ENCODE measurements around the gene SRGAP1.

Gene SRGAP1

GRCh38 chr12:63955831-63956666, 111.5 kb downstream of the SRGAP1 start:
- Histone ChIP-seq H3K4me1 (ENCODE audit: control insufficient read depth, insufficient read depth, low read length) (no peaks in the 10 kb centered on the region), H3K27ac (ENCODE audit: low read depth, low read length) (no peak overlapping the region), H3K9me3 (ENCODE audit: control insufficient read depth, insufficient read depth, low read length) (no peaks in the 10 kb centered on the region), H3K27me3 (ENCODE audit: control insufficient read depth, insufficient read depth, low read length) (no peaks in the 10 kb centered on the region), H3K36me3 (ENCODE audit: control insufficient read depth, insufficient read depth, low read length) (no peaks in the 10 kb centered on the region), H3K9ac (ENCODE audit: low read depth, low read length) (no peak overlapping the region), H3K4me3 (ENCODE audit: low read depth, low read length) (no peak overlapping the region)

- Histone ChIP-seq H3K27me3 (ENCODE audit: control insufficient read depth, insufficient read depth, low read length) (no peaks in the 10 kb centered on the region), H3K36me3 (ENCODE audit: control insufficient read depth, insufficient read depth, low read length) (no peaks in the 10 kb centered on the region), H3K9me3 (ENCODE audit: control insufficient read depth, insufficient read depth, low read length) (no peaks in the 10 kb centered on the region), H3K9ac (ENCODE audit: low read depth, low read length) (no peak overlapping the region), H3K4me1 (ENCODE audit: control insufficient read depth, insufficient read depth, low read length) (no peaks in the 10 kb centered on the region), H3K4me3 (ENCODE audit: low read depth, low read length) (no peak overlapping the region), H3K27ac (ENCODE audit: low read depth, low read length) (no peak overlapping the region)
These were observed 113.0 kb downstream of the SRGAP1 start for GRCh38 chr12:63957496-63957895.

DNA sequence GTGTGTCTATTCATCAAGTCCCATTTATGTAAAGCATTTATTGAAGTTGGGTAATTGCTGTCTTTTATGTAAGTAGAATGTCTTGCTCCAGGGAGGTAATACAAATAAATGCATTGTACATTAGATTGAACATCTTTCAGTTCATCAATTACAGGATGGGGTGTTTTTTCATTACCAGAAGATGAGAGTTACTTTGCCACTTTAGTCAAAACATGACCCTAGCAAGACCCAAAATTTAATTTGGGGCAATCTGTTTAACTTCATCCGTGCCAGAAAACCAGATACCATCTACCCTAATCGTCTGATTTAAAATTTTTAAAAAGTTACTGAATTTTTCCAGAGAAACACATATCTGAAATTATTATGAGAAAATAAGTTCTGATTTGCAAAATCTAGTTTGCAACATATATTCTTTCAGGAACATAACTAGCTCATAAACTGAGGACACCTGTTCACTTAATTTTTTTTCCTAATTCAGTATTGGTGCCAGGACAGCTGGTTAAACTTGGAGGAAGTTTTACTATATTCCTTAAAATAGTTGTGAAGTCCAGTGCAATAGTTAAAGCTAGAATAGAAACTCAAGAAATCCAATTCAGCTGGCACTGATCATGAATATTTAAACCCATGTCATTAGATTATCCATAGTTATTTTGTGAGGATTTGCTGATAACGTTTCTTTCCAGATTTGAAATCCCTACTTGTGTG, 114.5 kb downstream of the SRGAP1 start:
- no peaks in the 10 kb centered on the region for H3K9me3 ChIP-seq (ENCODE audit: control insufficient read depth, insufficient read depth, low read length)
- H3K9ac ChIP-seq (ENCODE audit: low read depth, low read length): no peak overlapping the region
- H3K4me3 ChIP-seq (ENCODE audit: low read depth, low read length): no peak overlapping the region
- H3K4me1 ChIP-seq (ENCODE audit: control insufficient read depth, insufficient read depth, low read length): no peaks in the 10 kb centered on the region
- H3K27me3 ChIP-seq (ENCODE audit: control insufficient read depth, insufficient read depth, low read length): no peaks in the 10 kb centered on the region
- H3K27ac ChIP-seq (ENCODE audit: low read depth, low read length): no peak overlapping the region
- H3K36me3 ChIP-seq (ENCODE audit: control insufficient read depth, insufficient read depth, low read length): no peaks in the 10 kb centered on the region

GRCh38 chr12:63961048-63961447, 116.5 kb downstream of the SRGAP1 start:
- Histone ChIP-seq H3K27me3 (ENCODE audit: control insufficient read depth, insufficient read depth, low read length) (no peaks in the 10 kb centered on the region), H3K36me3 (ENCODE audit: control insufficient read depth, insufficient read depth, low read length) (no peaks in the 10 kb centered on the region), H3K9ac (ENCODE audit: low read depth, low read length) (no peak overlapping the region), H3K9me3 (ENCODE audit: control insufficient read depth, insufficient read depth, low read length) (no peaks in the 10 kb centered on the region), H3K27ac (ENCODE audit: low read depth, low read length) (no peak overlapping the region), H3K4me1 (ENCODE audit: control insufficient read depth, insufficient read depth, low read length) (peaks cover under 1% of the 10 kb centered on the region; the same call in 1 of the 2 replicates), H3K4me3 (ENCODE audit: low read depth, low read length) (no peak overlapping the region)

- H3K9ac ChIP-seq (ENCODE audit: low read depth, low read length): no peak overlapping the region
- H3K9me3 ChIP-seq (ENCODE audit: control insufficient read depth, insufficient read depth, low read length): no peaks in the 10 kb centered on the region
- H3K27ac ChIP-seq (ENCODE audit: low read depth, low read length): no peak overlapping the region
- H3K4me3 ChIP-seq (ENCODE audit: low read depth, low read length): no peak overlapping the region
- no peaks in the 10 kb centered on the region for H3K36me3 ChIP-seq (ENCODE audit: control insufficient read depth, insufficient read depth, low read length)
- peaks cover 6% of the 10 kb centered on the region; the same call in 1 of the 2 replicates for H3K4me1 ChIP-seq (ENCODE audit: control insufficient read depth, insufficient read depth, low read length)
- no peaks in the 10 kb centered on the region for H3K27me3 ChIP-seq (ENCODE audit: control insufficient read depth, insufficient read depth, low read length)
These were observed 117.0 kb downstream of the SRGAP1 start for GRCh38 chr12:63961543-63961942.

DNA sequence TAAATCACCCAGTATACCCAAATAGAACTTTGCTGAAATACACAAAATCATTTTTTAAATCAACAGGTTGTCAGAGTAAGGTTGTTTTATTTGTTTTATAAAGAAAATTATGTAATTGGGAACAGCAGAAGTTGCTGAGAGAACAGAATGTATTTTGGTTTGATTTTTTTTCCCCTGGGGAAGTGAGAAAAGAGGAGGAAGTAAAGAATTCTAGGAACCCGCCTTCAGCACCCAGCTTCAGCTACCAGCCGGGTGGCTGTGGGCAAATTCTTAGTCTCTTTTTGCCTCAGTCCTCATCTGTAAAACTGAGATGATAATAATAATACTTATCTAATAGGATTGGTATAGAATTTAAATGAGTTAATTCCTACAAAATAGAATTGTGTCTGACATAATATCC, 119.4 kb downstream of the SRGAP1 start:
- Histone ChIP-seq H3K9me3 (ENCODE audit: control insufficient read depth, insufficient read depth, low read length) (no peaks in the 10 kb centered on the region), H3K4me1 (ENCODE audit: control insufficient read depth, insufficient read depth, low read length) (peaks cover 14% of the 10 kb centered on the region), H3K4me3 (ENCODE audit: low read depth, low read length) (no peak overlapping the region), H3K36me3 (ENCODE audit: control insufficient read depth, insufficient read depth, low read length) (no peaks in the 10 kb centered on the region), H3K9ac (ENCODE audit: low read depth, low read length) (no peak overlapping the region), H3K27ac (ENCODE audit: low read depth, low read length) (no peak overlapping the region), H3K27me3 (ENCODE audit: control insufficient read depth, insufficient read depth, low read length) (no peaks in the 10 kb centered on the region)

DNA sequence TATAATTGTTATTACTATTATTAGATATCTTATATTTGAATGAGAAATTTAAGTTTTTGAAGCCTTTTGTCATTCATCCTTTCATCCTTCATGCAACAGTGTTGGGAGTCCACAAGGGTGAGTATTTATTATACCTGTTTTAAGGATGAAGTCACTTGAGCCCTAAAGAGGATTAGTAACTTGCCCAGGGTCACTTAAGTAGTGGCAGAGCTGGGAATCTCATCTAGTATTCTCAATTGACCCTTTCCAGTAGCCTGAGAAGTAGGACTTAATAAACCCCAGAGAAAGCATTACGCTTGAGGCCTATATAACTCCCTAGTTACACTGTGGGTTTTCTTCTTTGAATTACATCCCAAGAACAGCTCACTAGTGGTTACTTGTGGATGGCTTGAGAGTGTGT, 119.8 kb downstream of the SRGAP1 start:
- Histone ChIP-seq H3K9me3 (ENCODE audit: control insufficient read depth, insufficient read depth, low read length) (no peaks in the 10 kb centered on the region), H3K36me3 (ENCODE audit: control insufficient read depth, insufficient read depth, low read length) (no peaks in the 10 kb centered on the region), H3K4me3 (ENCODE audit: low read depth, low read length) (no peak overlapping the region), H3K27ac (ENCODE audit: low read depth, low read length) (no peak overlapping the region), H3K27me3 (ENCODE audit: control insufficient read depth, insufficient read depth, low read length) (no peaks in the 10 kb centered on the region), H3K9ac (ENCODE audit: low read depth, low read length) (no peak overlapping the region), H3K4me1 (ENCODE audit: control insufficient read depth, insufficient read depth, low read length) (peaks cover 14% of the 10 kb centered on the region)

DNA sequence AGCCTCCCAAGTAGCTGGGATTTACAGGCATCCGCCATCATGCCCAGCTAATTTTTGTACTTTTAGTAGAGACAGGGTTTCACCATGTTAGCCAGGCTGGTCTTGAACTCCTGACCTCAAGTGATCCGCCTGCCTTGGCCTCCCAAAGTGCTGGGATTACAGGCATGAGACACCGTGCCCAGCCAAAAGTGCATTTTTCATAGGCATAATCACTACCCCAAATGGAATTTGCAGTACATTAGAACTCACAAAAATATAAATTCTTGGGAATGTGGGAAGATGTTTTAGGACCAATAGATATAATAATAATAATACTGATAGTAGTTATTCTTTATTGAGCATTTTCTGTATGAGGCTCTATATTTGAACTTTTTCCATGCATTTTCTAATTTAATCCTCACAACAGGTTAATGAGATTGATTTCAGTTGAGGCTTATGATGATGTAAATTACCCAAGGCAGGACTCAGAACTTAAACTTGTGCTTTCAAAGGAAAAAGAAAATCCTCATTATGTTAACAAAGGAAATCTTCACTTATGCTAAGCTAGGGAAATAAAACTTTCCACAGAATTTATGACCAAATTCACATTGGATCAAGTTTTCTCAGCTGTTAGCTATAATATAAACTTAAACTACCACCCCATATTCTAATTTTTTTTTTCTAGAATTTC, 121.6 kb downstream of the SRGAP1 start:
- H3K9me3 ChIP-seq (ENCODE audit: control insufficient read depth, insufficient read depth, low read length): no peaks in the 10 kb centered on the region
- no peaks in the 10 kb centered on the region for H3K36me3 ChIP-seq (ENCODE audit: control insufficient read depth, insufficient read depth, low read length)
- peaks cover 27% of the 10 kb centered on the region for H3K4me1 ChIP-seq (ENCODE audit: control insufficient read depth, insufficient read depth, low read length)
- H3K4me3 ChIP-seq (ENCODE audit: low read depth, low read length): no peak overlapping the region
- H3K27me3 ChIP-seq (ENCODE audit: control insufficient read depth, insufficient read depth, low read length): no peaks in the 10 kb centered on the region
- H3K27ac ChIP-seq (ENCODE audit: low read depth, low read length): no peak overlapping the region
- no peak overlapping the region for H3K9ac ChIP-seq (ENCODE audit: low read depth, low read length)

DNA sequence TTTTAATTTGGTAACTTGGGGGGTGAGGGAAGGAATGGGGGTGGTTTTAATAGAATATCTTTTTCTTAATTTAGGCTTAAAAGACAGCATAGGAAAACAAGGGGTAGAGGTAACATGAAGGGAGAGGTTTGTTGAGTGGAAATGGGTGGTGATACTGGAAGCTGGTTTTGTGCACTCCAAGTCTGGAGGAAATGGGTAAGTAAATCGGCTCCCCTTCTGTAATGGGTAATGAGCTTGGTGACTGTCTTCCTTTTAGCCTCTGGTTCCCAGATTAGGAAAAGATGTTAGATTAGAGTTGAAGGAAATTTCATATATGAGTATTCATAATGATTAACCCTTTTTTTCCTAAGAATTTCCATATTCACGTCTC, 122.1 kb downstream of the SRGAP1 start:
- Histone ChIP-seq H3K27ac (ENCODE audit: low read depth, low read length) (no peak overlapping the region), H3K4me3 (ENCODE audit: low read depth, low read length) (no peak overlapping the region), H3K9ac (ENCODE audit: low read depth, low read length) (no peak overlapping the region), H3K4me1 (ENCODE audit: control insufficient read depth, insufficient read depth, low read length) (peaks cover 27% of the 10 kb centered on the region), H3K9me3 (ENCODE audit: control insufficient read depth, insufficient read depth, low read length) (no peaks in the 10 kb centered on the region), H3K27me3 (ENCODE audit: control insufficient read depth, insufficient read depth, low read length) (no peaks in the 10 kb centered on the region), H3K36me3 (ENCODE audit: control insufficient read depth, insufficient read depth, low read length) (no peaks in the 10 kb centered on the region)

- Histone ChIP-seq H3K4me1 (ENCODE audit: control insufficient read depth, insufficient read depth, low read length) (peaks cover 27% of the 10 kb centered on the region), H3K27ac (ENCODE audit: low read depth, low read length) (no peak overlapping the region), H3K9ac (ENCODE audit: low read depth, low read length) (no peak overlapping the region; the same call in 1 of the 2 replicates), H3K27me3 (ENCODE audit: control insufficient read depth, insufficient read depth, low read length) (no peaks in the 10 kb centered on the region), H3K4me3 (ENCODE audit: low read depth, low read length) (no peak overlapping the region), H3K36me3 (ENCODE audit: control insufficient read depth, insufficient read depth, low read length) (no peaks in the 10 kb centered on the region), H3K9me3 (ENCODE audit: control insufficient read depth, insufficient read depth, low read length) (no peaks in the 10 kb centered on the region)
These were observed 123.1 kb downstream of the SRGAP1 start for GRCh38 chr12:63967358-63968145.

All from HUES48 (cell line).